Loucy (cell line): Measurements from ENCODE around the gene PADI1.
A peak's percentile ranks its signal among the peaks of the same experiment; 100 is the strongest.

Experiments used
- H2AFZ ChIP-seq: fragments of 200-600 bp; sonication (generic); 2 replicates; pipeline ENCODE4 v1.6.0; 2016; ENCODE audit warnings: antibody characterized with exemption, mild to moderate bottlenecking, low read length, moderate library complexity
- H3F3A ChIP-seq: fragments of 200-600 bp; 2 replicates; pipeline ENCODE4 v1.6.0; 2016; ENCODE audit warnings: antibody characterized with exemption, low read depth, mild to moderate bottlenecking
- H3K27me3 ChIP-seq: fragments of 200-600 bp; sonication (generic); 2 replicates; pipeline ENCODE4 v1.6.1; 2014; ENCODE audit warnings: low read length, mild to moderate bottlenecking; ENCODE audit not compliant: insufficient read depth, poor library complexity, severe bottlenecking
- H3K36me3 ChIP-seq: fragments of 200-600 bp; sonication (generic); 2 replicates; pipeline ENCODE4 v1.6.1; 2016; ENCODE audit warnings: low read length; ENCODE audit not compliant: insufficient read depth
- H3K4me1 ChIP-seq: fragments of 200-600 bp; sonication (generic); 2 replicates; pipeline ENCODE4 v1.5.1; 2014; ENCODE audit warnings: low read length, mild to moderate bottlenecking; ENCODE audit not compliant: insufficient read depth, poor library complexity, severe bottlenecking
- H3K4me2 ChIP-seq: fragments of 200-600 bp; sonication (generic); 2 replicates; pipeline ENCODE4 v1.6.0; 2014; ENCODE audit warnings: antibody characterized with exemption, low read length, low read depth, mild to moderate bottlenecking; ENCODE audit not compliant: poor library complexity, severe bottlenecking
- H3K4me3 ChIP-seq: fragments of 200-600 bp; sonication (generic); 2 replicates; pipeline ENCODE4 v1.5.1; 2014; ENCODE audit warnings: low read length, mild to moderate bottlenecking, mixed read lengths; ENCODE audit not compliant: poor library complexity, severe bottlenecking
- H3K79me2 ChIP-seq: fragments of 200-600 bp; sonication (generic); 2 replicates; pipeline ENCODE4 v1.6.1; 2014; ENCODE audit warnings: low read length; ENCODE audit not compliant: insufficient read depth
- H3K9ac ChIP-seq: fragments of 200-600 bp; sonication (generic); 2 replicates; pipeline ENCODE4 v1.6.0; 2014; ENCODE audit warnings: mild to moderate bottlenecking, low read depth, low read length, moderate library complexity; ENCODE audit not compliant: poor library complexity, severe bottlenecking
- H3K9me2 ChIP-seq: fragments of 200-600 bp; sonication (generic); replicated peaks from 2 replicates; pipeline ENCODE4 v1.6.1; 2016; ENCODE audit warnings: low read depth, low read length, mixed read lengths
- H3K9me3 ChIP-seq: fragments of 200-600 bp; sonication (generic); 2 replicates; pipeline ENCODE4 v1.6.1; 2014; ENCODE audit warnings: mild to moderate bottlenecking, antibody characterized with exemption, low read length, low read depth; ENCODE audit not compliant: insufficient read depth
- H4K20me1 ChIP-seq: fragments of 200-600 bp; sonication (generic); 2 replicates; pipeline ENCODE4 v1.6.0; 2014; ENCODE audit warnings: antibody characterized with exemption, low read length, mild to moderate bottlenecking; ENCODE audit not compliant: insufficient read depth, poor library complexity, severe bottlenecking
- EZH2phosphoT487 ChIP-seq: fragments of 200-600 bp; IDR thresholded peaks from 2 replicates; pipeline ENCODE4 v1.6.1; 2018; ENCODE audit warnings: antibody characterized with exemption, mild to moderate bottlenecking, moderate library complexity, borderline replicate concordance
- TF ChIP-seq, protein P1 (sequence below): fragments of 200-600 bp; sonication (generic); conservative IDR thresholded peaks from 2 replicates; pipeline ENCODE4 v1.5.1; 2014; ENCODE audit warnings: mild to moderate bottlenecking, antibody characterized with exemption, low read length

PADI1 gene

DNA sequence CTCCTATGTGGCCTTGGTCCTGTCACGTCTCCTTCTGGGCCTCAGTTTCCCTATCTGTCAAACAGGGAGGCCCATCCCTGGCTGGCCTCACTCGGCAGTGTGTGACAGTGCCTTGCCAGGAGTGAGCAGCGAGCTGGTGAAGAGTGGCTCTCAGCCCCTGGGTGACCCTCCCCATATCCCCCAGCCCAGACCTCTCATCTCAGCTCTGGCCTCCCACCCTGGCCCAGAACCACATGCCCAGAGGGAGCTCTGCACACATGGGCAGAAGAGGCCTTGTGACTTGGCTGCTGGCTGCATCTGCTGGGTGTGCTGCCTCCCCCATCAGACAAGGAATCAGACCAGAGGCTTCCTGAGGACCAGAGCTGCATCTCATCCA lies 19.5 kb upstream of the PADI1 start:
- H3K36me3 ChIP-seq = no peaks in the 10 kb centered on the region; the same call in 1 of the 2 replicates
- H3K9me3 ChIP-seq = peaks cover 4% of the 10 kb centered on the region; the same call in 1 of the 2 replicates
- no peaks in the 10 kb centered on the region for H3K27me3 ChIP-seq
- H3K4me3 ChIP-seq = no peak overlapping the region
- no peak for TF ChIP-seq EZH2phosphoT487
- TF ChIP-seq, protein P1, sequence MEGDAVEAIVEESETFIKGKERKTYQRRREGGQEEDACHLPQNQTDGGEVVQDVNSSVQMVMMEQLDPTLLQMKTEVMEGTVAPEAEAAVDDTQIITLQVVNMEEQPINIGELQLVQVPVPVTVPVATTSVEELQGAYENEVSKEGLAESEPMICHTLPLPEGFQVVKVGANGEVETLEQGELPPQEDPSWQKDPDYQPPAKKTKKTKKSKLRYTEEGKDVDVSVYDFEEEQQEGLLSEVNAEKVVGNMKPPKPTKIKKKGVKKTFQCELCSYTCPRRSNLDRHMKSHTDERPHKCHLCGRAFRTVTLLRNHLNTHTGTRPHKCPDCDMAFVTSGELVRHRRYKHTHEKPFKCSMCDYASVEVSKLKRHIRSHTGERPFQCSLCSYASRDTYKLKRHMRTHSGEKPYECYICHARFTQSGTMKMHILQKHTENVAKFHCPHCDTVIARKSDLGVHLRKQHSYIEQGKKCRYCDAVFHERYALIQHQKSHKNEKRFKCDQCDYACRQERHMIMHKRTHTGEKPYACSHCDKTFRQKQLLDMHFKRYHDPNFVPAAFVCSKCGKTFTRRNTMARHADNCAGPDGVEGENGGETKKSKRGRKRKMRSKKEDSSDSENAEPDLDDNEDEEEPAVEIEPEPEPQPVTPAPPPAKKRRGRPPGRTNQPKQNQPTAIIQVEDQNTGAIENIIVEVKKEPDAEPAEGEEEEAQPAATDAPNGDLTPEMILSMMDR = no peak
- no peaks in the 10 kb centered on the region for H4K20me1 ChIP-seq
- no peaks in the 10 kb centered on the region for H3K9me2 ChIP-seq
- no peaks in the 10 kb centered on the region for H3F3A ChIP-seq
- H3K4me1 ChIP-seq = peaks cover 51% of the 10 kb centered on the region
- no peaks in the 10 kb centered on the region for H3K79me2 ChIP-seq
- H3K4me2 ChIP-seq = peak overlapping the region; percentile 33
- no peak overlapping the region for H2AFZ ChIP-seq
- peak overlapping the region; percentile 33 for H3K9ac ChIP-seq

DNA sequence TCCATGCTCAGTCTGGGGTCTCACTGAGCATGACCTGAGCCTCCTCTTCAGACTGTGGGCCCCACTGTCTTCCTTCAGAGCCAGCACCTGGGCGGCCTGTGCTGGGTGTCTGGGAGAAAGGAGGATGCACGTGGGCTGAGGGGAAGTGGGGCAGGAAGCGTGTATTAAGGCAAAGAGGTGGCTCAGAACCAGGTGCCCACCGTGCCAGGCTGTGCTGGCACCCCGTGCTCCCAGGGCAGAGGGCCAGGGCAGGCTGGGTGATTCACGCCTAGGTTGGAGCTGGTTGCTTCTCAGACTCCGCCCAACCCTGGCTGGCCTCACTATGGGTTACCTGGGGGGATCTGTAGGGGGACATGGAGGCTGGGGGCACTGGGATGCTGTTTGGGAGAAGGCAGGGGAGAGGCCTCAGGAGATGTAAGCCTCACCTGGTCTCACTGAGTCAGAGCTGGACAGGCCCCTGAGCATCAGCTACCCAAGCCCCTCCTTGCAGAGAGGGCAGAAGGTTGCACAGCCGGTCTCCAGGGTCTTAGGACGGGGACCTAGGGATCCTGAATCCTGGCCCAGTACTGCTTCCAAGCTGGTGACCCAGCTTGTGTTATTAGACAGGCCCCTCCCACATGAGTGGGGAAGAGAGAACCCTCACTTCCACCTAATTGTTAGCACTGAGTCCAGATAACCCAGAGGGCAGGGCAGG lies 18.6 kb upstream of the PADI1 start:
- H3K9me3 ChIP-seq = peaks cover 4% of the 10 kb centered on the region; the same call in 1 of the 2 replicates
- peak overlapping the region; percentile 33 for H3K9ac ChIP-seq
- no peaks in the 10 kb centered on the region for H3F3A ChIP-seq
- no peak overlapping the region for H3K4me3 ChIP-seq
- TF ChIP-seq, protein P1 = no peak
- TF ChIP-seq EZH2phosphoT487 = no peak
- peak overlapping the region; percentile 33 for H3K4me2 ChIP-seq
- H4K20me1 ChIP-seq = no peaks in the 10 kb centered on the region
- H3K79me2 ChIP-seq = no peaks in the 10 kb centered on the region
- no peaks in the 10 kb centered on the region for H3K9me2 ChIP-seq
- no peaks in the 10 kb centered on the region for H3K27me3 ChIP-seq
- H2AFZ ChIP-seq = 0 out of 2 replicates have a peak overlapping the region, but pooled peaks have one; percentile 11
- H3K36me3 ChIP-seq = no peaks in the 10 kb centered on the region; the same call in 1 of the 2 replicates
- H3K4me1 ChIP-seq = peaks cover 42% of the 10 kb centered on the region

DNA sequence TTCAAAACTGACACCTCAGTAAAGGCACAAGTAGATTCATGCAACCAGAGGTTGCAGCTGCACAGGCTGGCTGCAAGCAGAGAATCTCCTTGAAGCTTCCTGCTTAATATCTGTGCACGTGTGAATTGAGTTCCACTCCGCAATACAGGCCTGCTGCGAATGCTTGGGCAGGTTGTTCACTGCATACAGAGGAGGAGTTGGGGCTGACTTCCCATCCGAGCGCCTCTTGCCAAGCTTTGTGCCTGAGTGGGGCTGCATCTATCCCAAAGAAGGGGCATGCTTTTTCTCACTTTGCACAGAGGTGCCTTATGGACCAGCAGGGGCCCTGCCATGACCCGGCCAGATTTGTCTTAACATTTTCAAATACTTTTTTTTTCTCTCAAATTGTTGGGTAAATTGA lies 17.9 kb upstream of the PADI1 start:
- Histone ChIP-seq H3K4me3 (no peak overlapping the region), H3K4me2 (peak overlapping the region; percentile 33), H3K36me3 (no peaks in the 10 kb centered on the region; the same call in 1 of the 2 replicates), H2AFZ (0 out of 2 replicates have a peak overlapping the region, but pooled peaks have one; percentile 11), H4K20me1 (no peaks in the 10 kb centered on the region), H3K9me3 (peaks cover 4% of the 10 kb centered on the region; the same call in 1 of the 2 replicates), H3K79me2 (no peaks in the 10 kb centered on the region), H3K27me3 (no peaks in the 10 kb centered on the region), H3F3A (no peaks in the 10 kb centered on the region), H3K4me1 (peaks cover 36% of the 10 kb centered on the region), H3K9ac (peak overlapping the region; percentile 33), H3K9me2 (no peaks in the 10 kb centered on the region)
- TF ChIP-seq, protein P1 = no peak
